Measurements from ENCODE around the gene OPTN.

GRCh38 chr10:13068484-13068883 lies 31.5 kb upstream of the OPTN start:
- TF ChIP-seq RAD21 (conservative IDR thresholded peaks at IDR 0.05): no peak
- TF ChIP-seq CTCF (IDR thresholded peaks at IDR 0.05; ENCODE audit: poor library complexity, severe bottlenecking): no peak
- TF ChIP-seq SMC3 (conservative IDR thresholded peaks at IDR 0.05; ENCODE audit: poor library complexity): no peak
- no peak for TF ChIP-seq EZH2 (IDR thresholded peaks at IDR 0.05; ENCODE audit: borderline replicate concordance, insufficient read depth, low read length, poor library complexity, severe bottlenecking)
- no peak for TF ChIP-seq POLR2AphosphoS5 (IDR thresholded peaks at IDR 0.05)
- TF ChIP-seq MXI1 (conservative IDR thresholded peaks at IDR 0.05; ENCODE audit: poor library complexity, severe bottlenecking): no peak
- TF ChIP-seq TAF1 (IDR thresholded peaks at IDR 0.05; ENCODE audit: low read depth): no peak
- no peak for TF ChIP-seq EP300 (conservative IDR thresholded peaks at IDR 0.05; ENCODE audit: poor library complexity, severe bottlenecking)
- no peak for TF ChIP-seq REST (IDR thresholded peaks at IDR 0.05; ENCODE audit: borderline replicate concordance)
